GM12878 (cell line): ENCODE data around the gene PPP1R12B. TPM values are rescaled to one million over a fixed set of nuclear protein-coding genes. Genes with fewer than 3 reads are reported as not detected.

Experiments used
- NR2F1 ChIP-seq: fragments of 450-650 bp; conservative IDR thresholded peaks from 2 replicates; pipeline ENCODE4 v1.6.1; 2017; ENCODE audit warnings: mild to moderate bottlenecking
- polyA plus RNA-seq, 11 experiments: library from polyadenylated mRNA; depleted of rRNA in 4 of 11; unstranded in 6 of 11; stranded (reverse) in 5 of 11; fragments of >200 nt; fragmentation: Nextera tagmentation in 4 of 11; fragmentation: Illumina TruSeq in 1 of 11; extraction: Ambion mirVana in 4 of 11; extraction: Trizol in 1 of 11; gene quantifications; 1 replicate in 1 of 11; 2 replicates in 10 of 11; pipeline versions ENCODE4 v1.2.1 to v1.2.3, GENCODE V29; 2011 to 2016; ENCODE audit warnings: inconsistent platforms in 2 of 11, missing spikeins in 2 of 11, low read depth in 1 of 11
- total RNA-seq, 4 experiments: library from RNA; depleted of rRNA in 3 of 4; stranded (reverse); fragments of >200 nt in 3 of 4; fragmentation: Illumina TruSeq in 1 of 4; extraction: Trizol in 1 of 4; gene quantifications; 2 replicates each; pipeline versions ENCODE4 v1.2.1 to v1.2.3, GENCODE V29; 2013 to 2021
- TF ChIP-seq, protein P1 (sequence below): IDR thresholded peaks from 2 replicates; pipeline ENCODE4 v1.6.1; 2012; ENCODE audit warnings: low read length, inconsistent platforms
- TF ChIP-seq, protein P2 (sequence below): IDR thresholded peaks from 2 replicates; pipeline ENCODE4 v1.6.1; 2011; ENCODE audit warnings: low read depth, mild to moderate bottlenecking, low read length, moderate library complexity, borderline replicate concordance; ENCODE audit errors: extremely low read depth
- TF ChIP-seq, protein P3 (sequence below): IDR thresholded peaks from 2 replicates; pipeline ENCODE4 v1.6.1; 2012; ENCODE audit warnings: improper control_type of control experiment, low read depth, low read length; ENCODE audit not compliant: insufficient replicate concordance

Gene PPP1R12B
- total and polyA plus RNA-seq, 10 of the 15 experiments (the other 5 are each of a cell fraction or from before 2014, with no cell fraction given) = 0.29 to 9.4 (median 4.7) TPM

DNA sequence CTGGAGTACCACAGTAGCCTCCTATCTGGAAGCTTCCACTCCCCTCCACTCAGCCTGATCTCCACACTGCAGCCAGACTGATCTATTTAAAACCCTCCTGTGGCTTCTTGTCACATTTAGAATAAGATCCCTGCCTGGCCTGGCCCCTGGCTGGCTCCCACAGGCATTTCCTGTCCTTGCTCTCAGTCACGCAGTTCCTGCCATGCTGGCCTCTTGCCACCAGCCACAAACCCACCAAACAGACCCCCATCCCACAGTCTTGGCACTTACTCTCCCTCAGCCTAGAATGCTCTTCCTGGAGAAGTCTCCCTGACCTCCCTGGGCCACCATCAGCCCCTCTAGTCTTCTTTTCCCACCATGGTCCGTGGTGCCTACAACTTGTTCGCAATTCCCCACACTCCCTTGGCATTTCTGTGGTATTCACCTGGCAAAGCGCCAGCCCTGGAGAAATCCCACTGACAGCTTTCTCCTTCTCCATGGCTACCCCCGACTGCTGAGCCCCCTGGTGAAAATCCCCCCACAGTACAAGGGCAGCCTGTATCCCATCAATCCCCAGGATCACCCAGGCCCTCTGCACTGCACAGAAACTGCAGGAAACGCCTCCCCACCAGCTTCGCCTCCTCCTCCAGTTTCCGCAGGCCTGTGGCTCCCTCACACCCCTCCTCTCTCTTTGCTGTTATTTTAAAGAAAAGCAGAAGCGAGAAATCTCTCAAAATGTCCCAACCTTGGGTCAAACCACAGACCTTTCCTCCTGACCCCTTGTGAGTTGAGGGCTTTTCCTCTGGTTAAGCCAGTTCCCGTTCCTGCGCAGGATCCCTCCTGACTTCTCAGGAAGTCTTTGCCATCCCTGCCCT is 267.2 kb downstream of the PPP1R12B start (continued):
- peak; percentile 100 for TF ChIP-seq NR2F1
- TF ChIP-seq, protein P1, sequence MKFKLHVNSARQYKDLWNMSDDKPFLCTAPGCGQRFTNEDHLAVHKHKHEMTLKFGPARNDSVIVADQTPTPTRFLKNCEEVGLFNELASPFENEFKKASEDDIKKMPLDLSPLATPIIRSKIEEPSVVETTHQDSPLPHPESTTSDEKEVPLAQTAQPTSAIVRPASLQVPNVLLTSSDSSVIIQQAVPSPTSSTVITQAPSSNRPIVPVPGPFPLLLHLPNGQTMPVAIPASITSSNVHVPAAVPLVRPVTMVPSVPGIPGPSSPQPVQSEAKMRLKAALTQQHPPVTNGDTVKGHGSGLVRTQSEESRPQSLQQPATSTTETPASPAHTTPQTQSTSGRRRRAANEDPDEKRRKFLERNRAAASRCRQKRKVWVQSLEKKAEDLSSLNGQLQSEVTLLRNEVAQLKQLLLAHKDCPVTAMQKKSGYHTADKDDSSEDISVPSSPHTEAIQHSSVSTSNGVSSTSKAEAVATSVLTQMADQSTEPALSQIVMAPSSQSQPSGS = peak; percentile 69; the same call in 1 of the 2 replicates
- TF ChIP-seq, protein P2, sequence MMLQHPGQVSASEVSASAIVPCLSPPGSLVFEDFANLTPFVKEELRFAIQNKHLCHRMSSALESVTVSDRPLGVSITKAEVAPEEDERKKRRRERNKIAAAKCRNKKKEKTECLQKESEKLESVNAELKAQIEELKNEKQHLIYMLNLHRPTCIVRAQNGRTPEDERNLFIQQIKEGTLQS = no peak
- TF ChIP-seq, protein P3, sequence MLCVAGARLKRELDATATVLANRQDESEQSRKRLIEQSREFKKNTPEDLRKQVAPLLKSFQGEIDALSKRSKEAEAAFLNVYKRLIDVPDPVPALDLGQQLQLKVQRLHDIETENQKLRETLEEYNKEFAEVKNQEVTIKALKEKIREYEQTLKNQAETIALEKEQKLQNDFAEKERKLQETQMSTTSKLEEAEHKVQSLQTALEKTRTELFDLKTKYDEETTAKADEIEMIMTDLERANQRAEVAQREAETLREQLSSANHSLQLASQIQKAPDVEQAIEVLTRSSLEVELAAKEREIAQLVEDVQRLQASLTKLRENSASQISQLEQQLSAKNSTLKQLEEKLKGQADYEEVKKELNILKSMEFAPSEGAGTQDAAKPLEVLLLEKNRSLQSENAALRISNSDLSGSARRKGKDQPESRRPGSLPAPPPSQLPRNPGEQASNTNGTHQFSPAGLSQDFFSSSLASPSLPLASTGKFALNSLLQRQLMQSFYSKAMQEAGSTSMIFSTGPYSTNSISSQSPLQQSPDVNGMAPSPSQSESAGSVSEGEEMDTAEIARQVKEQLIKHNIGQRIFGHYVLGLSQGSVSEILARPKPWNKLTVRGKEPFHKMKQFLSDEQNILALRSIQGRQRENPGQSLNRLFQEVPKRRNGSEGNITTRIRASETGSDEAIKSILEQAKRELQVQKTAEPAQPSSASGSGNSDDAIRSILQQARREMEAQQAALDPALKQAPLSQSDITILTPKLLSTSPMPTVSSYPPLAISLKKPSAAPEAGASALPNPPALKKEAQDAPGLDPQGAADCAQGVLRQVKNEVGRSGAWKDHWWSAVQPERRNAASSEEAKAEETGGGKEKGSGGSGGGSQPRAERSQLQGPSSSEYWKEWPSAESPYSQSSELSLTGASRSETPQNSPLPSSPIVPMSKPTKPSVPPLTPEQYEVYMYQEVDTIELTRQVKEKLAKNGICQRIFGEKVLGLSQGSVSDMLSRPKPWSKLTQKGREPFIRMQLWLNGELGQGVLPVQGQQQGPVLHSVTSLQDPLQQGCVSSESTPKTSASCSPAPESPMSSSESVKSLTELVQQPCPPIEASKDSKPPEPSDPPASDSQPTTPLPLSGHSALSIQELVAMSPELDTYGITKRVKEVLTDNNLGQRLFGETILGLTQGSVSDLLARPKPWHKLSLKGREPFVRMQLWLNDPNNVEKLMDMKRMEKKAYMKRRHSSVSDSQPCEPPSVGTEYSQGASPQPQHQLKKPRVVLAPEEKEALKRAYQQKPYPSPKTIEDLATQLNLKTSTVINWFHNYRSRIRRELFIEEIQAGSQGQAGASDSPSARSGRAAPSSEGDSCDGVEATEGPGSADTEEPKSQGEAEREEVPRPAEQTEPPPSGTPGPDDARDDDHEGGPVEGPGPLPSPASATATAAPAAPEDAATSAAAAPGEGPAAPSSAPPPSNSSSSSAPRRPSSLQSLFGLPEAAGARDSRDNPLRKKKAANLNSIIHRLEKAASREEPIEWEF = no peak
